GM13977 (cell line): ENCODE results near the gene GSTCD.

Experiments used
- DNase-seq: peaks from one replicate; pipeline ENCODE4 v3.0.0; 2012; ENCODE audit warnings: low spot score
- CTCF ChIP-seq: IDR thresholded peaks from 2 replicates; pipeline ENCODE4 v1.5.1; 2012; ENCODE audit warnings: mild to moderate bottlenecking, control low read depth; ENCODE audit not compliant: insufficient read depth; ENCODE audit errors: extremely low read depth, missing control alignments
- in situ Hi-C: fragments of 300-500 bp; cut with MboI; formaldehyde crosslinking; loops from one replicate; pipeline ENCODE4 v1.12.0; 2022; ENCODE audit warnings: low sequenced_read_pairs, low pct_unique_long_range_greater_than_20kb, mixed read lengths, inconsistent platforms; ENCODE audit not compliant: unreplicated experiment

GSTCD gene

GRCh38 chr4:105780176-105780575, 71.6 kb downstream of the GSTCD start:
- in situ Hi-C loops, result no loop called here
- no peak for TF ChIP-seq CTCF
- DNase-seq, result no peak

- in situ Hi-C loops, result no loop called here
- TF ChIP-seq CTCF, result no peak
- no peak for DNase-seq
Measured at GRCh38 chr4:105784761-105785160, 76.2 kb downstream of the GSTCD start.

- in situ Hi-C loops, result no loop called here
- TF ChIP-seq CTCF, result no peak
- no peak for DNase-seq
Measured at GRCh38 chr4:105785792-105786191, 77.2 kb downstream of the GSTCD start.

- no peak for TF ChIP-seq CTCF
- in situ Hi-C loops, result no loop called here
Measured at GRCh38 chr4:105786748-105787147, 78.2 kb downstream of the GSTCD start.

GRCh38 chr4:105797225-105797624, 88.6 kb downstream of the GSTCD start:
- DNase-seq, result no peak
- in situ Hi-C loops, result no loop called here
- TF ChIP-seq CTCF, result no peak

More at GRCh38 chr4:105786748-105787147, 78.2 kb downstream of the GSTCD start:
- DNase-seq, result no peak

GRCh38 chr4:105805501-105806120, 97.0 kb downstream of the GSTCD start:
- in situ Hi-C loops, result no loop called here
- TF ChIP-seq CTCF, result no peak
- no peak for DNase-seq
